HG03575 (cell line): ENCODE measurements around the gene AASS.

Experiments used
- ATAC-seq: cut with Tn5 transposase; IDR thresholded peaks from one replicate; pipeline ENCODE4 v1.9.1; 2021; ENCODE audit not compliant: unreplicated experiment, insufficient number of reproducible peaks, low FRiP score; ENCODE audit errors: extremely low read depth

AASS gene

DNA sequence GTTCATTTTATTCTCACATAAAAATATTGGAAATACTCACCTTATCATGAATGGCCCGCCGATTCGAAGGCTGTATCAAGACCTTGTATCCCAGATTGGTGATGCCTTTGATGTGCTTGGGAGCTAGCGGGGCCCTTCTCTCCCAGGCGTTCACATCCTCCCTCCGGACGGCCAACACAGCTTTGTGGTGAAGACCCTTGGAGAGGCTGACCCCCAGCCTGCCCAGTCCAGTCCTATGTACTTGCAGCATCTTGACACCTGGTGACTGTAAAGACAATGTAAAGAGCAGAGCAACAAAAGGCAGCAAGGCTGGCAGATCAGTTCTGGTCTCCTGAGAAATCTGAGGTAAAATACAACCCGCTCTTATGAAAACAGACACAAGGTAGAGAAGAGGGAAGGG is 10.6 kb downstream of the AASS start:
- ATAC-seq = no peak

GRCh38 chr7:122132341-122132740 is 11.7 kb downstream of the AASS start:
- ATAC-seq = no peak

DNA sequence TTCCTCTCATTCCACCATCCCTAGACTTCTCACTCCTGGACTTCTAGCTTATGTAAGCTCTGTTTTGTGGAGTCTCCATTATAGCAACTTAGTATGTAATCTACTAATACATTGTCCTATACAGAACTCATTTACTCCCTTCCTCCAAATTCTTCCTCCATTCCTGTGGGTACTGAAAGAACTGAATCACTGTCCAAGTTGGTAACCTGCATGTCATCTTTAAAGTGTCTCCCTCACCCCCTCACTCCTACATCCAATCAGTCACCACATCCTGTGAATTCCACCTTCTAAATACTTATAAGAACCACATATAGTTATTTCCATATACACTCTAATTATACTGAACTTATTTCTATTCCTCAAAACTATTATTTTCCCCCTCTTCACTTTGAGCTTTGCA is 20.3 kb downstream of the AASS start:
- ATAC-seq = no peak

GRCh38 chr7:122118757-122119156 is 25.3 kb downstream of the AASS start:
- ATAC-seq = no peak

DNA sequence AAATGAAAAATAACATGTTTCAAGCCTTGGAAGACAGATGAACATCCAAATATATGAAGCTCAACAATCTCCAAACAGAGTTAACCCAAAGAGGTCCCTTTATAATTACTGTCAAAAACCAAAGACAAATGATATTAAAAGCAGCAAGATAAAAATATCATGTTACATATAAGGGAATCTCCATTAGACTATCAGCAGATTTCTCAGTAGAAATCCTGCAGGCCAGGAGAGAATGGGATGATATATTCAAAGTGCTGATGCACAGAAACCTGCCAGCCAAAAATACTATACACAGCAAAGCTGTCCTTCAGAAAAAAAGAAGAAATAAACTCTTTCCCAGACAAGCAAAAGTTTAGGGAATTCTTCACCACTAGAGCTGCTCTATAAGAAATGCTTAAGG is 41.0 kb downstream of the AASS start:
- ATAC-seq = no peak

GRCh38 chr7:122100021-122100420 is 44.0 kb downstream of the AASS start:
- no peak for ATAC-seq

- ATAC-seq = no peak
Observed at GRCh38 chr7:122095642-122096041, 48.4 kb downstream of the AASS start.

DNA sequence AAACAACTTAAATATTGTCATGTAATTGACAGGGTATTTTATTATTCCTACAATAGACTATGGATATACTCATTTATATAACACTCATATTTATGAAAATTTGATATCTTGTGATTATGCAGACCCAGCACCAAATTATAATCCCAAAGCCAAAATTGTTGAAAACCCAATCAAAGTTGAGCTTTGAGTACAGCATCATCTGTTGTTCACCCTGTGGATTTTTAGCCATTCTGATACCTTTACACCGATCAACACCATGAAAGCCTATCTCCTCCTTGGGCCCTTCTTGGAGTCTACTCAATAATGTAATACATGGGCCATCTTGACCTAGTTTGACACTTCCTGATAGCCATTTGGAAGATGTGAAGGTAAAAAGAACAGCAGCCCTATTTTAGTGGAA is 49.5 kb downstream of the AASS start:
- no peak for ATAC-seq

- ATAC-seq = peak; percentile 89
Observed at GRCh38 chr7:122092964-122093797, 50.9 kb downstream of the AASS start.

DNA sequence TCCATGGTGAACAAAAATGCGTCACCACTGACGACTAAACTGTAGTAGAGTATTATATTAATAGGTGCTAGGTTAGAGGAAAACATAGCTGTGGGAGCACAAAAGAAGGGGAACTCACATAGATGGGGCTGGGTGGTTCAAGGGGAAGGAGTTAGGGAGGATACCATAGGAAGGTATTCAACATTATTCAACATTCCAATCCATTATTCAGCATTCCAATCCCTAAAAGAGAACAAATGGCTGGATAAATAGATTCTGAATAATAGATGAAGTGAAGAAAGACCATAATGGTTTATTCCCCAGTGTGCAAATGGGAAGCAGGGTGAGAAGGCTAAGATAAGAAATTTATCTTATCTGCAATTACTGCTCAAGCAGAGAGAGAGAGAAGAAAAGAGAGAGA is 61.4 kb downstream of the AASS start:
- no peak for ATAC-seq

- ATAC-seq = no peak
Observed at GRCh38 chr7:122082160-122082559, 61.9 kb downstream of the AASS start.

DNA sequence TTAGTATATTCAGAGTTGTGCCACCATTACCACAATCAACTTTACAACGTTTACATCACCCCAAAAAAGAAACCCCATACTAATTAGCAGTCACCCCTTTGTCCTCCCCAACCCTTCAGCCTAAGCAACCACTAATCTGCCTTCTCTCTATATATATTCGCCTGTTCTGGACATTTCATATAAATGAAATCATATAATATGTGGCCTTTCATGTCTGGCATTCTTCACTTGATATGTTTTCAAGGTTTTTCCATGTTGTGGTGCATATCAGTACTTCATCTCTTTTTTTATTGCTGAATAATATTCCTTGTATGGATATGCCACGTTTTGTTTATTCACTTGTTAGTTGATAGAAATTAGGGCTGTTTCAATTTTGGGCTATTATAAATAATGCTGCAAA is 70.4 kb downstream of the AASS start:
- ATAC-seq = no peak

- no peak for ATAC-seq
Observed at GRCh38 chr7:122072924-122073599, 71.0 kb downstream of the AASS start.

DNA sequence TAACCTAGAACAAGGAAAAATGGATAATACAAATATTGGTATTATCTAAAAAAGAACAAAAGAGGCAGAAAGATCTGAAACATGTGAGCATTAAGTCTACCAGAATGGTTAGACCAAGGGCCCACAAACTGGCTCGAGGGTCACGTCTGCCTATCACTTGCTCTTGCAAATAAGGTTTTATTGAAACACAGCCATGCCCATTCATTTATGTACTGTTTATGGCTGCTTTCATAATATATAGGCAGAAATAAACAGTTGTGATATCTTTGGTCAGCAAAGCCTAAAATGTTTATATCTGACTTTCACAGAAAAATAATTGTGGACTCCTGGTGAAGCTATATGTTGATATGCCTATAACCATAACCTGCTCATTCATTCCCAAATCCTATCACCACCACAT is 71.8 kb downstream of the AASS start:
- no peak for ATAC-seq

- ATAC-seq = no peak
Observed at GRCh38 chr7:122070834-122071233, 73.2 kb downstream of the AASS start.

DNA sequence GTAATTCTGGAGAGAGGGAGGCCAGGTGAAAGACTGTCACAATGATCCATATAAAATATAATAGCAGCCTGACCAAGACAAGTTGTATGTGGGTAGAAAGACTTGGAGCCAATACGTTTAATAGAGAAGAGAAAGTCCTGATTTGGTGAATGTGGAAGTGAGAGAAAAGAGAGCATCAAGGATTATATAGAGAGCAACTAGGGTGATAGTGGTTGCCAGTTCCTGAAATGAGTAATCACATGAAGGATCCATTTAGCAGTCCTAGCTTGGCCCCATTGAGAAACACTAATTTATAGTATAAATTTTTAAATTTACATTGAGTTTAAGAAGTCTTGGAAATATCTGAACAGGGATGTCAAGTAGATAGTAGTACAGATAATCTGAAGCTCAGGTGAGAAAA is 74.0 kb downstream of the AASS start:
- no peak for ATAC-seq

GRCh38 chr7:122068999-122069398 is 75.0 kb downstream of the AASS start:
- no peak for ATAC-seq

DNA sequence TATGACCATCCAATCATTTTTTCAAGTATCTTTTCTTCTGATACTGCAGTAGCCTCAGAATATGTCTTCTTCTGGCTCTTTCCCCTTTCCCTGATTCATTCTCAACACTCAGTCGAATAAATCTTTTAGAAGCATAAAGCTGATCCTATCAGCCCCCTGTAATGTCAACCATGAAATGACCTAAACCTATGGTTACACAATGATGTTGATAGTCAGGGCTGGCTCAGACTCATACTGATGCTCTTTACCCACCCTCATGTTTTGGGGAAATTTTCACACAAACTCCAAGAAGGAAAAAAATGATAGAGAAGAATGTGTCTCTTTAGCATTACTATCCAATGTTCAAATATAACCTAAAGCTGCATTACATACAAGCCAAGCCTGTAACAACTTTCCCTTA is 76.0 kb downstream of the AASS start:
- no peak for ATAC-seq

DNA sequence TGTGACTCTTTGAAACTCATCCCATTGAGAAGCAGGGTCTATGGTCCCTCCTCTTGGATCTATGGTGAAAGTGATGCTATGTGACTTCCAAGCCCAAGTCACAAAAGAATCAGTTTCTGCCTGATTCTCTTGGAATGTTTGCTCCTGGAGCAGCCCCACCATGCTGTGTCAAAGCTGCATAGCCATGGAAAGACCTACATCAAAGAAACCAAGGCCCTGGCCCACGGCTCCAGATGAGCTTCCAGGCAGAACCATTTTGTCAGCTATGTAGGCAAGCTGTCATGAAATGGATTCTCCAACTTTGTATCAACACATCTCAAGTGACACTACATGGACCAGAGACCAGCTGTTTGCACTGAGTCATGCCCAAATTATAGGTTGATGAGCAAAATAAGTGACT is 77.0 kb downstream of the AASS start:
- ATAC-seq = no peak

GRCh38 chr7:122064971-122065370 is 79.1 kb downstream of the AASS start:
- no peak for ATAC-seq

- ATAC-seq = no peak
Observed at GRCh38 chr7:122063146-122063545, 80.9 kb downstream of the AASS start.
